ENCODE measurements around the gene PKMYT1. TPM values are rescaled to one million over a fixed set of nuclear protein-coding genes. Genes with fewer than 3 reads are reported as not detected.
"Not testable (repeated sequence)": the region's sequence is repeated elsewhere in the genome, so short reads cannot be mapped to it uniquely, and the experiment has no call there.

Gene PKMYT1
- total and polyA plus RNA-seq, 2 donors = 5.3 to 16.5 TPM

- Histone ChIP-seq H3K27ac (ENCODE audit: low read depth in 1 of 2, low read length in 1 of 2) (no peak overlapping the region), H3K4me1 (ENCODE audit: control insufficient read depth in 2 of 2, insufficient read depth in 2 of 2, low read length in 2 of 2) (peaks cover 0 to 45% of the 10 kb centered on the region in 2 donors), H3K36me3 (ENCODE audit: control insufficient read depth in 2 of 2, insufficient read depth in 2 of 2, low read length in 1 of 2) (peaks cover 3 to 9% of the 10 kb centered on the region in 2 donors), H3K4me3 (ENCODE audit: low read length in 2 of 2) (no peak overlapping the region), H3K9me3 (ENCODE audit: control insufficient read depth in 2 of 2, insufficient read depth in 1 of 2, low read length in 1 of 2) (no peaks in the 10 kb centered on the region), H3K27me3 (ENCODE audit: control insufficient read depth in 2 of 2, insufficient read depth in 1 of 2, low read length in 1 of 2) (peaks cover 0 to 10% of the 10 kb centered on the region in 2 donors)
- 54% methylated on average over 11 of the region's 11 CpGs for WGBS
- peak in 1 of 9 donors; percentile 42 for DNase-seq (ENCODE audit: low read depth in 6 of 9, low spot score in 9 of 9)
Measured at GRCh38 chr16:2952679-2953078, 27.6 kb downstream of the PKMYT1 start.

- peaks cover 0 to 35% of the 10 kb centered on the region in 2 donors for H3K4me1 ChIP-seq (ENCODE audit: control insufficient read depth in 2 of 2, insufficient read depth in 2 of 2, low read length in 2 of 2)
- H3K27me3 ChIP-seq (ENCODE audit: control insufficient read depth in 2 of 2, insufficient read depth in 1 of 2, low read length in 1 of 2) = no peaks in the 10 kb centered on the region
- H3K36me3 ChIP-seq (ENCODE audit: control insufficient read depth in 2 of 2, insufficient read depth in 2 of 2, low read length in 1 of 2) = peaks cover 3 to 9% of the 10 kb centered on the region in 2 donors
- no peaks in the 10 kb centered on the region for H3K9me3 ChIP-seq (ENCODE audit: control insufficient read depth in 2 of 2, insufficient read depth in 1 of 2, low read length in 1 of 2)
- 96% methylated on average over 16 of the region's 16 CpGs for whole genome bisulfite sequencing
- H3K27ac ChIP-seq (ENCODE audit: low read depth in 1 of 2, low read length in 1 of 2) = no peak overlapping the region
- DNase-seq (ENCODE audit: low read depth in 6 of 9, low spot score in 9 of 9) = no peak
- H3K4me3 ChIP-seq (ENCODE audit: low read length in 2 of 2) = no peak overlapping the region
Measured at GRCh38 chr16:2950773-2951172, 29.5 kb downstream of the PKMYT1 start.

- WGBS = 97% methylated on average over 13 of the region's 13 CpGs
Measured at GRCh38 chr16:2950353-2950724, 29.9 kb downstream of the PKMYT1 start.

GRCh38 chr16:2949705-2950352 lies 30.4 kb downstream of the PKMYT1 start:
- no peak overlapping the region for H3K27ac ChIP-seq (ENCODE audit: low read depth in 1 of 2, low read length in 1 of 2)
- 98% methylated on average over 19 of the region's 19 CpGs for WGBS
- no peak for DNase-seq (ENCODE audit: low read depth in 6 of 9, low spot score in 9 of 9)
- H3K4me3 ChIP-seq (ENCODE audit: low read length in 2 of 2) = no peak overlapping the region
- peaks cover 0 to 25% of the 10 kb centered on the region in 2 donors for H3K4me1 ChIP-seq (ENCODE audit: control insufficient read depth in 2 of 2, insufficient read depth in 2 of 2, low read length in 2 of 2)
- peaks cover 3 to 9% of the 10 kb centered on the region in 2 donors for H3K36me3 ChIP-seq (ENCODE audit: control insufficient read depth in 2 of 2, insufficient read depth in 2 of 2, low read length in 1 of 2)
- H3K9me3 ChIP-seq (ENCODE audit: control insufficient read depth in 2 of 2, insufficient read depth in 1 of 2, low read length in 1 of 2) = no peaks in the 10 kb centered on the region
- H3K27me3 ChIP-seq (ENCODE audit: control insufficient read depth in 2 of 2, insufficient read depth in 1 of 2, low read length in 1 of 2) = no peaks in the 10 kb centered on the region

More at GRCh38 chr16:2950353-2950724, 29.9 kb downstream of the PKMYT1 start:
- DNase-seq (ENCODE audit: low read depth in 6 of 9, low spot score in 9 of 9) = no peak
- Histone ChIP-seq H3K4me1 (ENCODE audit: control insufficient read depth in 2 of 2, insufficient read depth in 2 of 2, low read length in 2 of 2) (peaks cover 0 to 30% of the 10 kb centered on the region in 2 donors), H3K27me3 (ENCODE audit: control insufficient read depth in 2 of 2, insufficient read depth in 1 of 2, low read length in 1 of 2) (no peaks in the 10 kb centered on the region), H3K27ac (ENCODE audit: low read depth in 1 of 2, low read length in 1 of 2) (no peak overlapping the region), H3K36me3 (ENCODE audit: control insufficient read depth in 2 of 2, insufficient read depth in 2 of 2, low read length in 1 of 2) (peaks cover 3 to 9% of the 10 kb centered on the region in 2 donors), H3K9me3 (ENCODE audit: control insufficient read depth in 2 of 2, insufficient read depth in 1 of 2, low read length in 1 of 2) (no peaks in the 10 kb centered on the region), H3K4me3 (ENCODE audit: low read length in 2 of 2) (no peak overlapping the region)

GRCh38 chr16:2948807-2949704 lies 31.2 kb downstream of the PKMYT1 start:
- Histone ChIP-seq H3K36me3 (ENCODE audit: control insufficient read depth in 2 of 2, insufficient read depth in 2 of 2, low read length in 1 of 2) (peaks cover 3 to 9% of the 10 kb centered on the region in 2 donors), H3K27me3 (ENCODE audit: control insufficient read depth in 2 of 2, insufficient read depth in 1 of 2, low read length in 1 of 2) (no peaks in the 10 kb centered on the region), H3K27ac (ENCODE audit: low read depth in 1 of 2, low read length in 1 of 2) (no peak overlapping the region), H3K9me3 (ENCODE audit: control insufficient read depth in 2 of 2, insufficient read depth in 1 of 2, low read length in 1 of 2) (no peaks in the 10 kb centered on the region), H3K4me3 (ENCODE audit: low read length in 2 of 2) (no peak overlapping the region), H3K4me1 (ENCODE audit: control insufficient read depth in 2 of 2, insufficient read depth in 2 of 2, low read length in 2 of 2) (peaks cover 0 to 18% of the 10 kb centered on the region in 2 donors)
- no peak for DNase-seq (ENCODE audit: low read depth in 6 of 9, low spot score in 9 of 9)
- 95% methylated on average over 36 of the region's 36 CpGs for WGBS

GRCh38 chr16:2946649-2947048 lies 33.6 kb downstream of the PKMYT1 start:
- WGBS = 98% methylated on average over 4 of the region's 4 CpGs

GRCh38 chr16:2943716-2944115 lies 36.5 kb downstream of the PKMYT1 start:
- peaks cover 24% of the 10 kb centered on the region in 2 donors for H3K36me3 ChIP-seq (ENCODE audit: control insufficient read depth in 2 of 2, insufficient read depth in 2 of 2, low read length in 1 of 2)
- not testable (repeated sequence) for DNase-seq (ENCODE audit: low read depth in 6 of 9, low spot score in 9 of 9); H3K4me1 ChIP-seq (ENCODE audit: control insufficient read depth in 2 of 2, insufficient read depth in 2 of 2, low read length in 2 of 2); H3K4me3 ChIP-seq (ENCODE audit: low read length in 2 of 2); H3K27ac ChIP-seq (ENCODE audit: low read depth in 1 of 2, low read length in 1 of 2); H3K9me3 ChIP-seq (ENCODE audit: control insufficient read depth in 2 of 2, insufficient read depth in 1 of 2, low read length in 1 of 2); H3K27me3 ChIP-seq (ENCODE audit: control insufficient read depth in 2 of 2, insufficient read depth in 1 of 2, low read length in 1 of 2)
- 93% methylated on average over 12 of the region's 12 CpGs for WGBS

More at GRCh38 chr16:2946649-2947048, 33.6 kb downstream of the PKMYT1 start:
- peaks cover 8 to 18% of the 10 kb centered on the region in 2 donors for H3K36me3 ChIP-seq (ENCODE audit: control insufficient read depth in 2 of 2, insufficient read depth in 2 of 2, low read length in 1 of 2)
- H3K4me3 ChIP-seq (ENCODE audit: low read length in 2 of 2) = no peak overlapping the region
- no peaks in the 10 kb centered on the region for H3K4me1 ChIP-seq (ENCODE audit: control insufficient read depth in 2 of 2, insufficient read depth in 2 of 2, low read length in 2 of 2)
- H3K27ac ChIP-seq (ENCODE audit: low read depth in 1 of 2, low read length in 1 of 2) = no peak overlapping the region
- DNase-seq (ENCODE audit: low read depth in 6 of 9, low spot score in 9 of 9) = no peak
- H3K27me3 ChIP-seq (ENCODE audit: control insufficient read depth in 2 of 2, insufficient read depth in 1 of 2, low read length in 1 of 2) = no peaks in the 10 kb centered on the region
- H3K9me3 ChIP-seq (ENCODE audit: control insufficient read depth in 2 of 2, insufficient read depth in 1 of 2, low read length in 1 of 2) = no peaks in the 10 kb centered on the region

GRCh38 chr16:2942045-2942444 lies 38.2 kb downstream of the PKMYT1 start:
- Histone ChIP-seq H3K4me1 (ENCODE audit: control insufficient read depth in 2 of 2, insufficient read depth in 2 of 2, low read length in 2 of 2) (no peaks in the 10 kb centered on the region), H3K4me3 (ENCODE audit: low read length in 2 of 2) (no peak overlapping the region), H3K9me3 (ENCODE audit: control insufficient read depth in 2 of 2, insufficient read depth in 1 of 2, low read length in 1 of 2) (no peaks in the 10 kb centered on the region), H3K36me3 (ENCODE audit: control insufficient read depth in 2 of 2, insufficient read depth in 2 of 2, low read length in 1 of 2) (peaks cover 36 to 37% of the 10 kb centered on the region in 2 donors), H3K27ac (ENCODE audit: low read depth in 1 of 2, low read length in 1 of 2) (no peak overlapping the region), H3K27me3 (ENCODE audit: control insufficient read depth in 2 of 2, insufficient read depth in 1 of 2, low read length in 1 of 2) (no peaks in the 10 kb centered on the region)
- WGBS = 95% methylated on average over 4 of the region's 4 CpGs
- DNase-seq (ENCODE audit: low read depth in 6 of 9, low spot score in 9 of 9) = no peak

- 94% methylated on average over 2 of the region's 2 CpGs for WGBS
- H3K36me3 ChIP-seq (ENCODE audit: control insufficient read depth in 2 of 2, insufficient read depth in 2 of 2, low read length in 1 of 2) = peaks cover 43 to 46% of the 10 kb centered on the region in 2 donors
Measured at GRCh38 chr16:2939968-2940367, 40.3 kb downstream of the PKMYT1 start.

More at GRCh38 chr16:2939968-2940367, 40.3 kb downstream of the PKMYT1 start:
- Histone ChIP-seq H3K27ac (ENCODE audit: low read depth in 1 of 2, low read length in 1 of 2) (no peak overlapping the region), H3K4me3 (ENCODE audit: low read length in 2 of 2) (no peak overlapping the region), H3K27me3 (ENCODE audit: control insufficient read depth in 2 of 2, insufficient read depth in 1 of 2, low read length in 1 of 2) (no peaks in the 10 kb centered on the region), H3K4me1 (ENCODE audit: control insufficient read depth in 2 of 2, insufficient read depth in 2 of 2, low read length in 2 of 2) (peaks cover 7 to 16% of the 10 kb centered on the region in 2 donors), H3K9me3 (ENCODE audit: control insufficient read depth in 2 of 2, insufficient read depth in 1 of 2, low read length in 1 of 2) (no peaks in the 10 kb centered on the region)
- DNase-seq (ENCODE audit: low read depth in 6 of 9, low spot score in 9 of 9) = no peak
